Measurements from ENCODE around the gene ZBTB7A. TPM values are rescaled to one million over a fixed set of nuclear protein-coding genes. Genes with fewer than 3 reads are reported as not detected.

ZBTB7A gene
- total RNA-seq, 2 donors from 2014 or later, result 63.4 to 70.5 TPM

DNA sequence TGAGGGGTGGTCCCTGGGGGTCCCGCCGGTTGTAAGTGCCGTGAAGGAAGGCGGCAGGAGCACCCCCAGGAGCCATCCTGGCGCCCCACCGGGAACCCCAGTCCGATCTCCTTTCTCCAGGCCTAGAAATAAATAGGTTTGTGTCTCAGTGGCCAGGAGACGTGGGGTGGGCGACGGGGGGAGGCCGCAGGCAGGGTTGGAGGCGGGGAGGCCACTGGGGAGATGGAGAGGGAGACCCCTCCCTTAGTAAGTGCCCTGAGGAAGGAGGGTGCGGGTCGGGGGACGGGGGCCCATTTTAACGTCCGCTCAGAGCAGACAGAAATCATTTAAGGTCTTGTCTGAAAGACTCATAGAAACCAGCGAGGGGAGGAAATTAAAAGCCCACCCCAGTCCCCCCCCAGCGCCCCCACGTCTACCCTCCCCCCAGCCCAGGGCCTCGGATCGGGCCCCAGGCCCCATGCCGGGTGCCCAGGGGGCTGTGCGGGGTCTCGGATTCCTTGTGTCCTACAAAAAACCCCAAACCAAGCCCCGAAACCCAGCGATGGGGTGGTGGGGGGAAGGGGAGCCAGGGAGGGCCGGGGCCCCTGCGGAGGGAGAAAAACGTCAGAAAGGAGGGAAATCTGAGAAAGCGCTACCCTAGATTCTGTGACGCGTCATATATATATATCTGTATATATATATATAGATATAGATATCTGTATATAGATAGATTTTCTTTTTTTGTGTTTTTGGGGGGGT, 19.6 kb downstream of the ZBTB7A start:
- no peaks in the 10 kb centered on the region for H3K9me3 Mint-ChIP-seq
- DNase-seq (ENCODE audit: low spot score) (no peak), ATAC-seq (no peak)
- peaks cover 19 to 22% of the 10 kb centered on the region in 2 donors for H3K4me1 Mint-ChIP-seq (ENCODE audit: low read depth in 2 of 2)
- peaks cover 5% of the 10 kb centered on the region for H3K36me3 Mint-ChIP-seq
- H3K27me3 Mint-ChIP-seq, result no peaks in the 10 kb centered on the region
- H3K27ac Mint-ChIP-seq, result no peak overlapping the region
- no peak overlapping the region for H3K4me3 Mint-ChIP-seq

DNA sequence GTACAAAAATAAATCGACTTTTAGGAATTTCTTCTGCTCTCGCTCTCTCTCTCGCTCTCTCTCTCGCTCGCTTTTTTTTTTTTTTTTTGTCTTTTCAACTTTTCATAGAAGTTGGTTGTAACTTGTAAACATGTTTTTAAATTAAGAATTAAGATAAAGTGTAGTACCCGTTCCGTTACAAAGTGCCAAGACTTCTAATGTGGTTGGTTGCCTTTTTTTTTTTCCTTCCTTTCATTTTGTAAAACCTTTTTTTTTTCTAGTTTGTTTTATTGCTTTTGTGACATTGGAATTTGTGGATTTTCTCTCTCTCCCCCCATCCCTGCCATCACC, 20.4 kb downstream of the ZBTB7A start:
- Mint-ChIP-seq H3K4me3 (no peak overlapping the region), H3K9me3 (no peaks in the 10 kb centered on the region), H3K27me3 (no peaks in the 10 kb centered on the region), H3K27ac (peak overlapping the region in 1 of 2 donors; percentile 47), H3K4me1 (ENCODE audit: low read depth in 2 of 2) (peaks cover 16 to 19% of the 10 kb centered on the region in 2 donors), H3K36me3 (peaks cover 4% of the 10 kb centered on the region)
- DNase-seq (ENCODE audit: low spot score) (no peak), ATAC-seq (no peak)

DNA sequence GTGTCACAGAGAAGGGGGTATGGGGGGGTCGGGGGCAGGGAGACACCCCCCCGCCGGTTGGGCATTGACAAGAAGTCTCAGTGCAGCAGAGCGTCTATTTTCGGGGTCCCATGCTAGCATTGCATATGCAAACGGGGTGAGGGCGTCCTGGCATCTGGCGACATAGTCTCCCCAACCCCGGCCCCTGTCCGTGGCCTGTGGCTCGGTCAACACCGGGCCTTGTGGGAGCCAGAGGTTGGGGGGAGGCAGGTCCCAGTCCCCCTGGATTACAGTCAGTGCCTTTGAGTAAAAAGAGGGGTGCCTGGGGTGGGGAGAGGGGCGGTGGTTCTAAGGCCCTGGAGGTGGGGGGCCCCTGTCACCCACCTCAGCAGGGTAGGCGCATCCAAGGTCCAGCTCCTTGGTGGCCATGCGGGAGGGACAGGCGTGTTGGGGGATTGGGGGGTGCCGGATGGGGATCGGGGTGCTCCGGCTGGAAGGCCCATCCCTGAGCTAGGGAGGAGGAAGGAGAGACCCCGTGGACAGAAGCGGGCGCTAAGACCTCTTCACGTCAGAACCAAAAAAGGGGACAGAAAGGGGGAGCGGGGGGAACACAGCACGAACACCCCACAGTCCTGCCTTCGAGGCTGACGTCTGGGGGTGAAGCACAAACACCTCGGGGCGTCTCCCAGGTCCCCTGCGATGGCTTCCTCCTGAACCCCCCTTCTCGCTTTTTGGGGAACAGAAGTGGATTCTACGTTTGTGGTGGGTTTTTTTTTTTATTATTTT, 20.9 kb downstream of the ZBTB7A start:
- no peaks in the 10 kb centered on the region for H3K9me3 Mint-ChIP-seq
- ATAC-seq (peak in 1 of 2 donors; percentile 11), DNase-seq (ENCODE audit: low spot score) (no peak)
- no peak overlapping the region for H3K4me3 Mint-ChIP-seq
- peak overlapping the region in 1 of 2 donors; percentile 47 for H3K27ac Mint-ChIP-seq
- H3K36me3 Mint-ChIP-seq, result no peaks in the 10 kb centered on the region
- H3K4me1 Mint-ChIP-seq (ENCODE audit: low read depth in 2 of 2), result peaks cover 12 to 15% of the 10 kb centered on the region in 2 donors
- H3K27me3 Mint-ChIP-seq, result no peaks in the 10 kb centered on the region

DNA sequence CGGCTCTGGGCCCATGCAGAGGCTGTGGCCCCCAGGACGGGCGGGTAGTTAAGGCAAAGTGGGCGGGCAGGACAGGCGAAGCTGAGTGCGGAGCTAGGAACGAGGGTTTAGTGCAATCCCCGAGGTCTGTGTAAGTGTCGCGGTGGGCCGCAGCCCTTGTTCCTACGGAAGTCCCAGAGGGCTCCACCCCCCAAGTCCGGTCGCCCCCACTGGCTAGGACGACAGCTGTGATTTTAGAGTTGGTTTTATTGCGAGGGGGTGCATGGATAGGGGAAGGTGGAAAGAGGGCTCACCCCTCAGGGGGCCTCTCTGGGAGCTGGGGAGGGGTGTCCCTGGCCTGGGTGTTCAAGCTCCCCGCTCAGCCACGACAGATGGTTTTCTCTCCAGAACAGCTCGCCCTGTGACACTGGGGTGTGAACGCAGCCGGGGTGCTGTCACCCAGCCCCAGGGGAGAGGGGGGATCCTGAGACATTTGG, 21.7 kb downstream of the ZBTB7A start:
- peaks cover 9 to 12% of the 10 kb centered on the region in 2 donors for H3K4me1 Mint-ChIP-seq (ENCODE audit: low read depth in 2 of 2)
- H3K36me3 Mint-ChIP-seq, result no peaks in the 10 kb centered on the region
- DNase-seq (ENCODE audit: low spot score) (no peak), ATAC-seq (no peak)
- H3K9me3 Mint-ChIP-seq, result no peaks in the 10 kb centered on the region
- H3K4me3 Mint-ChIP-seq, result no peak overlapping the region
- no peaks in the 10 kb centered on the region for H3K27me3 Mint-ChIP-seq
- H3K27ac Mint-ChIP-seq, result no peak overlapping the region

DNA sequence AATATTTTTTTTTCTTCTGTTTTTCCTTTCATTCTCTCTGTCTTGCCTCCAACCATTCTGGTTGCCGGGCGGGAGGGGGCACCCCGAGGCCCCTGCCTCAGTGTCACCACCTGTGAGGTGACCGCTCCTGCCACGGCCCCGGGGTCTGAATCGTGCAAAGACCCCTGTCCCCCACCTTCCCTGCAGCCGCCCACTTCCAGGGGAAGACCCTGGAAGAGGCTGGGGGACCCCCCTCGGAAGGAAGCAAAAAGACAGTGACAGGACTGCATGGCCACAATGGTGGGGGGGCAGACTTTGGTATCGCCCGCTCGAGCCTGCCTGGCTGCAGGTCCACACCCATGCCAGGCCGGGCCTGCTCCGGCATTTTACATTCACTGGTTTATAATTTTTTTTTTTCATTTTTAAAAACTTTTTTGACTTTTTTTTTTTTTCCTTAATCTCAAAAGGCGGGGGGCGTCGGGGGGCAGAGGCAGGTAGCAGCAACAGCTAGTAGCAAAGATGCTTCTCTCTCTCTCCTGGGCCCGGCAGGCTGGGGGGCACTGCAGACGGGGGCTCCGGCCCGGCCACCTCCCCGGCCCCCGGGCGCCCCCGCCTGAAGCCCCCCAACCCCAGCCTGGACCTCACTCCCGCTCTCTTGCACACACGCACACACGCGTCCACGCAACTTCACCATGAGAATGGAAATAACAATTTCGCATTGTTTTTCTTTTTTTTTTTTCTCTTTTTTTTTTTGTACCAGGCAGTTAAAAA, 22.6 kb downstream of the ZBTB7A start:
- Mint-ChIP-seq H3K36me3 (no peaks in the 10 kb centered on the region), H3K27me3 (no peaks in the 10 kb centered on the region), H3K9me3 (no peaks in the 10 kb centered on the region), H3K4me3 (no peak overlapping the region), H3K27ac (no peak overlapping the region), H3K4me1 (ENCODE audit: low read depth in 2 of 2) (peaks cover 3 to 9% of the 10 kb centered on the region in 2 donors)
- ATAC-seq, result no peak
- no peak for DNase-seq (ENCODE audit: low spot score)

DNA sequence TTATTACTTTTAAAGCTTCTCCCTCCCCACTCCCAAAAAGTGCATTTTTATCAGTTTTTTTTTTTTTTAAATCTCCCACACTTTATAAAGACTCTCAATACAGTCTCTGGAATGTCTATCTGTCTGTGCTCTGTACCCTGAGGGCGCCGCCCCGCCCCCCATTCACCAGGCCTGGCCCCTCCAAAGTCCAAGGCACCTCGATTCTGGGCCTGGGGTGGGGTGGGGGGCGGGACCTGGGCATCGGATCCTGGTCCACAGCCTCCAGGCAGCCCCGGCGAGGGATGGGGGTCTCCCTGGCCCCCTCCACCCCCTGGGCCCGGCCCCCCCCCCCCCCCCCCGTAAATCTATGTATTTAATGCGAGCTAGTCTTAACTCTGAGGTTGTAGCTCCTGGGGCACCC, 23.3 kb downstream of the ZBTB7A start:
- Mint-ChIP-seq H3K4me1 (ENCODE audit: low read depth in 2 of 2) (peaks cover 3 to 9% of the 10 kb centered on the region in 2 donors), H3K27me3 (no peaks in the 10 kb centered on the region), H3K9me3 (no peaks in the 10 kb centered on the region), H3K4me3 (no peak overlapping the region), H3K36me3 (no peaks in the 10 kb centered on the region), H3K27ac (no peak overlapping the region)
- DNase-seq (ENCODE audit: low spot score), result no peak
- no peak for ATAC-seq

DNA sequence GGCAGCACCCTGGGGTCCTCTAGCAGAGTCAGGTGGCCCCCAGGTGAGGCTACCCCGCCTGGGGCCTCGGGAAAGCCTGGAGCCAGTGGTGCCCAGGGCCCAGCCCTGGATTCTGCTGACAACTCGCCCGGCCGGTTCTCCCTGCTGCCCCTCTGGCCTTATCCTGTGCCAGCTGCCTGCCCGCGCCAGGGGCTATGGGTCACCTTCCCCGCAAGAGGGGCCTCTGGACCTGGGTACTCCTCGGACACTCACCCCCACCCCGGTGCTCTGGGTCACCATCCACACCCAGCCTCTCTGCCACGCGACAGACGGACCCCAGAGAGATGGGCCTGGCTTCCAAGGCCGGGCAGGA, 24.0 kb downstream of the ZBTB7A start:
- no peaks in the 10 kb centered on the region for H3K27me3 Mint-ChIP-seq
- H3K4me3 Mint-ChIP-seq, result no peak overlapping the region
- DNase-seq (ENCODE audit: low spot score), result no peak
- no peaks in the 10 kb centered on the region for H3K36me3 Mint-ChIP-seq
- H3K9me3 Mint-ChIP-seq, result no peaks in the 10 kb centered on the region
- no peak overlapping the region for H3K27ac Mint-ChIP-seq
- no peak for ATAC-seq
- H3K4me1 Mint-ChIP-seq (ENCODE audit: low read depth in 2 of 2), result peaks cover 3 to 6% of the 10 kb centered on the region in 2 donors

DNA sequence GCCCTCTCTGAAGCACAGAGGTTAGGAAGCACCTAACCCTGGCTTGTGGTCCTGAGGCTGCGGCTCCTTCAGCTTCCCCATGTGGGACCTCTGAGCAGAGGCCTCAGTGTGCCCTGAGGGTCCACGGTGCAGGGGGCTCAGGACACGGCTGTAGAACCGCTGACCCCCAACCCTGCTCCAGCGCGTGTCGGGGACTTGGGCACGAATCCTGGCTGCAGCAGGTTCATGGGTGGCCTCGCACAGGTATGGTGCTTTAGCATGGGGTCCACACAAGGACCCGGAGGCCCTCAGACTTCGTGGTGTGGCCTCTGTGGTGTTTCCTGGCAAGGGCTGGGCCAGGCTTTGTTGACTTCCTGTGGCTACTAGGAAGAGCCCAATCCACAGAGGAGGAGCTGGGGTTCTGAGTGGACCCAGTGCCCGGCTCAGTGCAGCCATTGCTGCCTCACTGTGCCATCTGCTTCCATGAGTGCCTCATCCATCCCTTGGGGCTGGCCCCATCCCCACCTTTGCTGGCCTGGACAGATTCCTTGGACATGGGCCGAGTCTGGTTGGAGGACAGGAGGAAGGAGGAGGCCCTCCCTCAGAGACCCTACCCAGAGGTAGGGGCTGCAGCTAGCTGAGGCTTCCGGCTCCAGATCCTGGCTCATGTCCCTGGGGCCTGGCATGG, 24.5 kb downstream of the ZBTB7A start:
- Mint-ChIP-seq H3K9me3 (no peaks in the 10 kb centered on the region), H3K4me3 (no peak overlapping the region), H3K4me1 (ENCODE audit: low read depth in 2 of 2) (peaks cover 3 to 6% of the 10 kb centered on the region in 2 donors), H3K27me3 (no peaks in the 10 kb centered on the region), H3K27ac (no peak overlapping the region), H3K36me3 (no peaks in the 10 kb centered on the region)
- DNase-seq (ENCODE audit: low spot score) (no peak), ATAC-seq (peak in 1 of 2 donors; percentile 8)

DNA sequence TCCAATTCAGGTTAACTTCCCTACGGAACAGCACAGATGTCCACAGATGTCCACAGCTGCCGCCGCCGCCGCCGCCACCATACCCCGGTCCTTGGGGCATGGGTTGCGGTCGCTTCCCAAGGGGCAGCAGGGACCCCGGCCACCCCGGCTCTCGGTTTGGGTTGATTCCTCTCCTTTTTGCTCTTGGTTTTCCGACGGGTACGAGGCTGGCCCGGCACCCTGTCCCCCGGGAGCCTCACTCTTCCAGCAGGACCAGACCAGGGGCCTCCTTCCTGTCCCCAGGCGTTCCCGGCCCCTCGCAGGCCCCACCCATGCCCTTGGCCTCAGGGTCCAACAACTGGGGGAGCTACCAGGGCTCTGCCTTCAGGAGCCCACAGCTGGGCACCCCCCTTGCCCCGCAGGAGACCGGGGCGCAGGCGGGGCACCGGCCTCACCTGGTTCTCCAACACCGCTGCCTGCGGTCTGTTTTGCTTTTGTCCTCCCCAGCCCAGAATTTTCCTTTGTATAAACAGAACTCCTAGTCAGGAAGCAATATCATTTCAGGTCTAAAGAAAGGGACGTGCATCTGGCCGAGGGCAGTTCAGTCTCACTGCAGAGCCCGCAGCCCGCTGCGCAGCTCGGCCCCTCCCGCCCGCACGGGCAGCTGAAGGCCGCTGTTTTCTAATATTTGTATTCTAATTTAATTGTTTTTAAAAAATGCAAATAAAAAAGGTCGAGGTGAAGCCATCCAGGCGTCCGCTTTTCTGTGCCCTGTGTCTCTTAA, 27.9 kb downstream of the ZBTB7A start:
- peaks cover 0 to 6% of the 10 kb centered on the region in 2 donors for H3K4me1 Mint-ChIP-seq (ENCODE audit: low read depth in 2 of 2)
- no peak overlapping the region for H3K27ac Mint-ChIP-seq
- ATAC-seq, result no peak
- H3K27me3 Mint-ChIP-seq, result no peaks in the 10 kb centered on the region
- H3K36me3 Mint-ChIP-seq, result no peaks in the 10 kb centered on the region
- H3K9me3 Mint-ChIP-seq, result no peaks in the 10 kb centered on the region
- H3K4me3 Mint-ChIP-seq, result no peak overlapping the region
- DNase-seq (ENCODE audit: low spot score), result no peak

DNA sequence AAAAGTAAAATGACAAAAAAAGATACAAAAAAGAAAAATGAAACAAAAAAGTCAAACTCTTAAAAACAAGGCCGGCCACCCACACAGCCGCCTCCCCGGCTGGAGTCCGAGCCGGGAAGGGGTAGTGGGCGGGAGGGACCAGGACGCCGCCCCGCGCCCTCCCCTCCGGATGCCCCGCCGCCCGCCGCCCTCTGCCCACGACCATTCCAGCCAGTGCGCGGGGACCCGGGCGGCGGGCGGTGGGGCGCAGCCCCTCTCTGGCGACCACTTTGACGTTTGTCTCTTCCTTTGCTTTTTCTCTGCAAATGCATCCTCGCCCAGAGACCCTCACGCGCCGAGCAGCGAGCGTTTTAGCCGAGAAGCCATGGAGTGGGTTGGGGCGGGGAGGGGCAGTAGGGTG, 28.6 kb downstream of the ZBTB7A start:
- ATAC-seq, result no peak
- DNase-seq (ENCODE audit: low spot score), result no peak
- no peak overlapping the region for H3K27ac Mint-ChIP-seq
- no peaks in the 10 kb centered on the region for H3K9me3 Mint-ChIP-seq
- H3K36me3 Mint-ChIP-seq, result no peaks in the 10 kb centered on the region
- peaks cover 0 to 6% of the 10 kb centered on the region in 2 donors for H3K4me1 Mint-ChIP-seq (ENCODE audit: low read depth in 2 of 2)
- no peaks in the 10 kb centered on the region for H3K27me3 Mint-ChIP-seq
- no peak overlapping the region for H3K4me3 Mint-ChIP-seq

DNA sequence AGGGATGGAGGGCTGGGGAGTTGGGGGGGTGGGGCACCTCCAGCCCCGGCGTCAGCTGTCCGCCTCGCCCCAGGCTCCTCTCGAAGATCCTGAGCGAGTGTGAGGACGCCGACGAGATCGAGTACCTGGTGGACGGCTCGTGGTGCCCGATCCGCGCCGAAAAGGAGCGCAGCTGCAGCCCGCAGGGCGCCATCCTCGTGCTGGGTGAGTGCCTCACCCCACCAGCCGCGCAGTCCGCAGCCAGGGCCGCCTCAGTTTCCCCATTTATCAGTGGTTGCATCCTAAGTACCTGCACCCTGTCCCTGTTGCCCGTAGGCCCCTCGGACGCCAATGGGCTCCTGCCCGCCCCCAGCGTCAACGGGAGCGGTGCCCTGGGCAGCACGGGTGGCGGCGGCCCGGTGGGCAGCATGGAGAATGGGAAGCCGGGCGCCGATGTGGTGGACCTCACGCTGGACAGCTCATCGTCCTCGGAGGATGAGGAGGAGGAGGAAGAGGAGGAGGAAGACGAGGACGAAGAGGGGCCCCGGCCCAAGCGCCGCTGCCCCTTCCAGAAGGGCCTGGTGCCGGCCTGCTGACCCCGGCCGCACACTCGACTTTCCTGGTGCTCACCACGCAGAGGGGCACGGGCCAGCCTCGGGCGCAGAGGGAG, 29.3 kb downstream of the ZBTB7A start:
- no peak for ATAC-seq

DNA sequence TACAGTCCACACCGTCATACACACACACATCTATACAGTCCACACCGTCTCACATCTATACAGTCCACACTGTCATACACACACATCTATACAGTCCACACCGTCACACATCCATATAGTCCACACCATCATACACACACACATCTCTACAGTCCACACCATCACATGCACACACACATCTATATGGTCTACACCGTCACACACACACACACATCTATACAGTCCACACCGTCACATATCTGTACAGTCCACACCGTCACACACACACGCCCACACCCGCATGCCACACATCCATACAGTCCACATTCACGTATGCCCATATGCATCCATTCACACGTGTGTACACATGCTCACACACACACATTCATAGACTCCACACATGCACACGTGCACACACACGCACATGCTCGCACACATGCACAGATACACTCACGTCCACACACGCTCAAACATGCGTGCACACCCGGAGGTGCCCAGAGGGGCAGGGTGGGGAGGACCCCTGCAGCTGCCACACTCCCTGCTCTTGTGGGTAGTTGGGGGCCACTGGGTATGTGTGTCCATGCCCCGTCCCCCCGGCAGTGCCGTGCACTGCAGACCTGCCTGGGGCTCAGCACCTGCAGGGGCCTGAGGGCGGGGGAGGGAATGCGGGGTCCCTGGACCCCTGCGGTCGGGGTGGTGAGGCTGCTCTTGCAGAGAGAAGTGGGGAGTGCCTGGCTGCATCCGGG, 30.0 kb downstream of the ZBTB7A start:
- no peaks in the 10 kb centered on the region for H3K27me3 Mint-ChIP-seq
- DNase-seq (ENCODE audit: low spot score) (no peak), ATAC-seq (no peak)
- H3K36me3 Mint-ChIP-seq, result no peaks in the 10 kb centered on the region
- no peak overlapping the region for H3K4me3 Mint-ChIP-seq
- H3K9me3 Mint-ChIP-seq, result no peaks in the 10 kb centered on the region
- H3K4me1 Mint-ChIP-seq (ENCODE audit: low read depth in 2 of 2), result peaks cover 0 to 6% of the 10 kb centered on the region in 2 donors
- H3K27ac Mint-ChIP-seq, result no peak overlapping the region

More for the DNA sequence above, 29.3 kb downstream of the ZBTB7A start:
- Mint-ChIP-seq H3K4me1 (ENCODE audit: low read depth in 2 of 2) (peaks cover 0 to 6% of the 10 kb centered on the region in 2 donors), H3K27ac (no peak overlapping the region), H3K36me3 (no peaks in the 10 kb centered on the region), H3K4me3 (no peak overlapping the region), H3K9me3 (no peaks in the 10 kb centered on the region), H3K27me3 (no peaks in the 10 kb centered on the region)
- no peak for DNase-seq (ENCODE audit: low spot score)
